GDM1 (cell line): ENCODE results near the gene ZNF839.
"Not testable (repeated sequence)": the region's sequence is repeated elsewhere in the genome, so short reads cannot be mapped to it uniquely, and the experiment has no call there.

Experiments
- DNase-seq: peaks from one replicate; lab custom pipeline; 2025; lab: John Stamatoyannopoulos, UW

Gene ZNF839

DNA sequence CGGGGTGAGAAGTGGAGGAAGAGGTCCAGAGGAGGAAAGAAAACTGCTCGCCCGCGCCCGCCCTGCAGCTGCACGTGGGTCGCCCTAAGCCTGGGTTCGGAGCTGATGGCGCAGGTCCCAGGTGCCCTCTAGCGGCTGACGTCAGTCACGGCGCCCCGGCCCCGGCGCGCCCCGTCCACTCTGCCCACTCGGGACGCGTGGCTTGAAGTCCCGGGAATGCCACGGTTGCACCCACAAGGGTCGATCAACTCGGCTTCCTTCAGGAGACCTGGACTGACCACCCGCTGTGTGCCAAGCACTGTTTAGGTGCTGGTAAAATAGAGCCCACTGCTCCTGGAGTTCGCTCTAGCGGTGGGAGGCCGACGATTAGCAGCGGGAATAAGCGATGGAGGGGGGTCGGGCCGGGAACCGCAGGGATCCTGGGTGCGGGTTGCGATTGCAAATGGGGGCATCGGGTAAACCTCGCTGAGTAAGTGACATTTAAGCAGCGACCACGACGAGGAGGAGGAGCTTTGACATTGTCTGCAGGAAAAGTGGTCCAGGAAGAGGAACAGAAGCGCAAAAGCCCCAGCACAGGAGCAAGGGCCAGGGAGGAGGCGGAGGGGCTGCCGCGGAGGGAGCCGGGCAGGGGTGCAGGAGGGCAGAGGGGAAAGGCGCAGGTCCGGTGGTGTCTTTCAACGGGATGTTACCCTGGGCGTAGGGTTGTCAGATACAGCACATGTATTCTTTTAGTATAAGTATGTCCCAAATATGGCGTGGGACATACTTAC is 5.1 kb upstream of the ZNF839 start:
- DNase-seq: peak; percentile 71

DNA sequence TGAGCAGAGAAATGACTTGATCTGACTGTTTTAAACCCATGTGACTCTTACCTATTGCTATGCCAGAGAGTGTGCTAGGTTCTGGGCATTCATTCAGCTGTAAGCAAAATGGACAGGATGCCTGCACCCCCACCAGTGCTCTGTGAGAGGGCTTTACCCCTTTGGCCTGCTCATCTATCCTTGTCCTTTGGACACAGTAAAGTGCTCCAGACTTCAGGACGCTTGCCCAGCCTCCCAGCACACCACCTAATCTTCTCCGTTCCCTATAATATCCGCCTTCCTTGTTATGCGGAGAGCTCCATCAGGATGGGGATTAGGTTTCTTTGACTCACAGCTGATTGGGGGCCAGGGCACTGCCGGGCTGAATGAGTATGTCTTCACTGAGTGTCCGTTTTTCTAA is 4.4 kb upstream of the ZNF839 start:
- DNase-seq: no peak

DNA sequence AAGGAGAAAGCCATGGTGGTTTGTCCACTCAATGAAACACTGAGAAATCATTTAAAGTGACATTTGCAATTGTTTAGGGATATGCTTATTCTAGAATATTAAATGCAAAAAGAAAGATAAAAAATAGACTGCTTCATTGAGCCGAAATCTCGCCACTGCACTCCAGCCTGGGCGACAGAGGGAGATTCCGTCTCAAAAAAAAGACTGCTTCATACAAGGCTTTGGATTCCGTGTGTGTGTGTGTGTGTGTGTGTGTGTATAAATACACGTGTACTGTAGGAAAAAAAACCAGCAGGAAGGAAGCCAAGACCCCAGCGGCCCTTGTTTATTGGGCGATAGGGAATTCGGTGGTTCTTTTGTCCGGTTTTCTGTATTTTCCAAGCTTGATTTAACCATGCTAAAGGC is 3.2 kb upstream of the ZNF839 start:
- DNase-seq: peak; percentile 30

GRCh38 chr14:102316743-102317563 is 2.6 kb upstream of the ZNF839 start:
- DNase-seq: peak; percentile 85

- peak; percentile 29 for DNase-seq
Measured at GRCh38 chr14:102317564-102318248, 1.8 kb upstream of the ZNF839 start.

- DNase-seq: no peak
Measured at GRCh38 chr14:102318781-102319276, 717 bp upstream of the ZNF839 start.

DNA sequence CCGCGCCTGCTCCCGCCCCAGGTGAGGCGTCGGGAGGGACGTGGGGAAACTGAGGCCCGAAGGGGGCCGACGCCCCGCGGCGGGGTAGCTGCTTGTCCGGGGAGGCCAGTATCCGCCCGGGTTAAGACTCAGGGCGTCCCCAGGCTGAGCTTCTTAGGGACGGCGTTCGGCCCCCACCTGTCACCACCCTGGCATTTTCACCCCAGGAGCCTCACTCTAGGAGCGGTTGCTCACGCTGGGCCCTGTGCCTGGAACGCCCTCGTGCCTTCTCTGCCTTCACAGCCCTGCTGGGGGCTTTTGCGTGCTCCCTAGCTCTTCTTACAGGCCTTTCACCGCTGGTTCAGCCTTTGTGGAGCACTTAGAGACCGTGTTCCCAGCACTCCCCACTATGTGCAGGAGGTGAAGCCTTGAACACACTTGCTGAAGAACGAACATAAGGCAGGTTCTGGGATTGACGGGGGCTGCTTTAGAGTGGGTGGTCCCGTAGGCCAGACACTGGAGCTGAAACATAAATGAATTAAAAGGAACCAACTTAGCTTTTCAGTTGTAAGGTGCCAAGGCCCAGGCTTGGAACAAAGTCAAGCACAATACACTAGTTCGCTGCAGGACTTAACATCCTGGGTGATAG is 601 bp downstream of the ZNF839 start:
- DNase-seq: no peak

DNA sequence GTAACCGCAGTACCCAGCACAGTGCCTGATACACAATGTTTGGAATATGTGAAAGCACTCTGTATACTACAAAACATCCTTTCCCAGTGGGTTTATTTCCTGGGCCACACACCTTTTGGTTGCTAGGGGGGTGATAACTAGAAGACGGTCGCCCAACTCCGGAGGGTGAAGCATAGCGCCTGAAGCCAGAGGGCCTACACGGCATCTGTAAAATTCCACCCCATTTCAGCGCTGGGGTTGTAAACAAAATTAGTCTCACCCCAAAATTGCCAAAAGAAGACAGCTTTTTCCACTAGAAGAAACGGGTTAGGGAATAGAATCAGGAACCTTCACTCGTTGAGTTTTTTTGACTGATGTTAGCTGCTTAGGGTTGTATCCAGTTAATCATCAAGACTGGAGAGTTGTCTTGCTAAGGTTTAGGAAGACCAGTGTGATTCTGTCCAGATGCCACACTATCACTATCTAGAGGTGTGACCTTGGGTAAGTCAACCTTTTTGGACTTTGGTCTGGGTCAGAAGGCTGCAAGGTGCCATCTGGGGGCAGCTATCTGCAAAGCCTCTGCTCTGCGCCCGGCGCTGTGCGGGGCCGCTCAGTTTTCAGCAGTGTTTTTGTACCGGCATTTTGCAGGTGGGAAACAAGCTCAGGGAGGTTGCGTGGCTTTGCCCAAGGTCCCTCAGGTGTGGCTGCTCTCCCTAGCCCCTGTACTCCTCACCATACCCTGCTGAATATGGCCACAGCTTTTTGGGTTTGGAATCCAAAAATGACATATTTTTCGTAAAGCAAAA is 1.3 kb downstream of the ZNF839 start:
- DNase-seq: no peak

GRCh38 chr14:102321456-102322422 is 2.2 kb downstream of the ZNF839 start:
- DNase-seq: no peak

DNA sequence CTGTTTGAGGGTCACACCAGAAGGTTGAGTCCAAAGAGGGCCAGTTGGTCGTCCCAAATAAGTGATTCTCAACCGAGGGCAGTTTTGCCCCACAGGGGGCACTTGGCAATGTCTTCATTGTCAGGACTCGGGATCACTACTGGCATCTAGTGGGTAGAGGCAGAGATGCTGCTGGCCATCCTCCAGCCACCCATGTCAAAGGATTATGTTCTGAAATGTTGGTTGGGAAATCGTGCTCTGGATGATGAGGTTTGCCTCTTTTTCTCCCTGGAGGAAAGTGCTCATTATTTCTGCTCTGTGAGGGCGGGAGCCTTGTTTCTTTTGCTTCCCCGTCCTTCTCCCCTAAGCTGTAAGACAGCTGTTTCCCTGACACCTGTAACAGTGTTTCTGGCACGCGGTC is 3.6 kb downstream of the ZNF839 start:
- peak; percentile 8 for DNase-seq

- DNase-seq: no peak
Measured at GRCh38 chr14:102325791-102326345, 6.3 kb downstream of the ZNF839 start.

GRCh38 chr14:102326583-102326982 is 7.0 kb downstream of the ZNF839 start:
- DNase-seq: no peak

- not testable (repeated sequence) for DNase-seq
Measured at GRCh38 chr14:102329381-102329780, 9.8 kb downstream of the ZNF839 start.

DNA sequence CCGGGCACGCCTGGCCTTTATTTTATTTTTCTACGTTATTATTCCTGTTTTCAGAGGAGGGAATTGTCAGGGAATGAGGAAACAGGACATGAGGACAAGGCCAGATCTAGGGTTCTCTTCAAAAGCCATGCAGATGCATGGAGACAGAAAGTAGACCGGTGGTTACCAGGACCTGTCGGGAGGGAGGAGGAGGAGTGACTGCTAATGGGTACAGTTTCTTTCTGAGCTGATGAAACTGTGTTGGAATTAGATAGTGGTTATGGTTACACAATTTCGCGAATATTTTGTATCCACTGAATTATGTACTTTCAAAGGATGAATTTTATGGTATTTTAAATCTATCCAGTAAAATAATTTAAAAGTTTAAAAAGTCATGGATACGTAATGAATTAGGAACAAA is 11.3 kb downstream of the ZNF839 start:
- DNase-seq: no peak

DNA sequence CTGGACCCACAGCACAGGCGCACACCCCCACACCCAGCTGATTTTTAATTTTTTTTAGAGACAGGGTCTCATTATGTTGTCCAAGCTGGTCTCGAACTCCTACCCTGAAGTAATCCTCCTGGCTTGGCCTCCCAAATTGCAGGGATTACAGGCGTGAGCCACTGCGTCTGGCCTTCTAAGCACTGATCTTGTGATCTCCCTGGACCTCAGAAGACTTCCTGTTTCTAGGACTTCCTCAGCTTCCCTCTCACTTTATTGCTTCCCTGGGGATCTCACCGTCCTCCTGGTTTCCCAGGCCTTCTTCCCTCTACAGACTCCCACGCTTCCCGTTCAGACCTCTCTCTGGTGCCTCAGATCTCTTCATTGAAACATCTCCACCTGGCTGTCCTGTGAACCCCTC is 13.8 kb downstream of the ZNF839 start:
- DNase-seq: no peak

DNA sequence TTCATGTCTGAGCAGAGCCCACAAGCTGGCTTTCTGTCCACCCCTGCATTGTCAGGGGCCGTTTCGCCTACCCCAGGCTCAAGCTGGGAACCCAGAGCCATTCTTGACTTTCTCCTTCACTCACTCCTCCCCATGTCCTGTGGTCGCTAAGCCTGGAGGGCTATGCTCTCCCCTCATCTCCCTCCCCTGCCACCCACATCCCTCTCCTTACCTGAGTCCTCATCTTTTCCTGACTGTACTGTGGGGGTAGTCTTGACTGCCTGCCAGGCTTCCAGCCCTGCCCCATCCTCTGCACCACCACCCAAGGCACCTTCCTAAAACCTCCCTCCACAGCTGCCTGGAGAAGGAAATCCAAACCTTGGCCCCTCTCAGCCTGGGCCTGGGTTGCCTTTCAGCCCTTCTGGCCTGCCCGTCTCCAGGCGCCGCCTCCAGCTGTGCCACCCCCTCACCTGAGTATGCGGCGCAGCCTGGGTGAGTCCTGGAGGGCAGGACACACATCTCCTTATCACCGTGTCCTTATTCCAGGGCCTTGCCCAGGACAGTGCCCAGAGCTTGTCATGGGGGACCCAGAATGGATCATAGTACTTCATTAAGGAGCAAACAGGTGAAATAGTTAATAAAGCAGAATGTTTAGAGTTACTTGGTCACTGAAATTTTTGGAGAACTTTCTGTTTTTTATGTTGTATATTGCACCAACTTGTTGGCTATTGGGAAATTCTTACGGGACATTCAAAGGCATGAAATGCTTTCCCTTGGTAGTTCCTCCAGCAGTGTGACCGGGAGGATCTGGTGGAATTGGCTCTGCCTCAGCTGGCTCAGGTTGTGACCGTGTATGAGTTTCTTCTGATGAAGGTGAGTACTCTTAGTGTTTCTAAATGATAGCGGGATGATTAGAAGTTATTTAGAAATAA is 14.5 kb downstream of the ZNF839 start:
- no peak for DNase-seq

DNA sequence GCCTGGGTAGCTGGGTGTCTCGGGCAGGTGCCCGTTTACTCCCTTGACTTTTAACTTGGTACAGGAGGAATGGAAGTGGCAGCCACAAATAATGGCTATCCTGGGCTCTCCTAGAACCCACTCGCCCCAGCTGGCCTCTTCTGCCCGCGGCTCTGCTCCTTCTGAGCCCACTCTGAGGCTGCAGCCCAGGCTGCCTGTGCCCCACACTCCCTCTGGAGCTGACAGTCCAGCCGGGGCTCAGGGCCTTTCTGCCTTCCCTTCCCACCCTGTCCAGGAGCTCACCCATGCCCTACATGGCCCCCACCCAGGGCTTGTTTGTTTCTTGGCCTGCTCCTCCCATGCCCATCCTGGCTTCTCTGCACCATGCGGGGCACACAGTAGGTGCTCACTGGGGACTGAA is 15.6 kb downstream of the ZNF839 start:
- no peak for DNase-seq

DNA sequence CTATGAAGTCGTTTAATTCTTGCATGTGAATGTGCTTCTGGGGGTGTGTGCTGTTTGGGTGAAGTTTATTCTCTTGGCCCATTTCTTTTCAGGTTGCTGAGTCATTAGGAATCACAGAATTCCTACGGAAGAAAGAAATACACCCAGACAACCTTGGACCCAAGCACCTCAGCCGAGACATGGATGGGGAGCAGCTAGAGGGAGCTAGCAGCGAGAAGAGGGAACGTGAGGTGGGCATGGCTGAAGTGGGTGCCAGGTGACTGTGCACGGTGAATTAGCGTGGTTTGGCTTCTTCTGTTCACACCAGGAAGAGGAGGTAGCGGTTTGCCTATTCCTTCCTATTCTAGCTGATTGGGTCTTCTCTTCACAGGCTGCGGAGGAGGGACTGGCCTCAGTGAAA is 19.2 kb downstream of the ZNF839 start:
- no peak for DNase-seq

- DNase-seq: no peak
Measured at GRCh38 chr14:102341566-102341965, 22.0 kb downstream of the ZNF839 start.
